Measurements from ENCODE around the gene S100A12.

GRCh38 chr1:153415850-153416570 lies 40.6 kb upstream of the S100A12 start, which contains the start of gene S100A7A:
- no peak for TF ChIP-seq CTCF (conservative IDR thresholded peaks at IDR 0.05; ENCODE audit: low read length)
- TF ChIP-seq EZH2phosphoT487 (IDR thresholded peaks at IDR 0.05; ENCODE audit: borderline replicate concordance, low read depth, low read length), result no peak

Data from OCI-LY7 (cell line).